Myocyte (in vitro differentiated cells): ENCODE measurements around the gene SLC16A8. TPM values are rescaled to one million over a fixed set of nuclear protein-coding genes. Genes with fewer than 3 reads are reported as not detected.

ENCODE experiments used
- DNase-seq: peaks from one replicate; pipeline ENCODE4 v3.0.0-alpha.2; 2012; ENCODE audit warnings: low read depth
- total RNA-seq: library from RNA; depleted of rRNA; stranded (reverse); fragments of >200 nt; gene quantifications from 2 replicates; pipeline ENCODE4 v1.2.3, GENCODE V29; 2014

The SLC16A8 gene
- total RNA-seq, 1 donor from 2014 or later = 0.56 TPM

DNA sequence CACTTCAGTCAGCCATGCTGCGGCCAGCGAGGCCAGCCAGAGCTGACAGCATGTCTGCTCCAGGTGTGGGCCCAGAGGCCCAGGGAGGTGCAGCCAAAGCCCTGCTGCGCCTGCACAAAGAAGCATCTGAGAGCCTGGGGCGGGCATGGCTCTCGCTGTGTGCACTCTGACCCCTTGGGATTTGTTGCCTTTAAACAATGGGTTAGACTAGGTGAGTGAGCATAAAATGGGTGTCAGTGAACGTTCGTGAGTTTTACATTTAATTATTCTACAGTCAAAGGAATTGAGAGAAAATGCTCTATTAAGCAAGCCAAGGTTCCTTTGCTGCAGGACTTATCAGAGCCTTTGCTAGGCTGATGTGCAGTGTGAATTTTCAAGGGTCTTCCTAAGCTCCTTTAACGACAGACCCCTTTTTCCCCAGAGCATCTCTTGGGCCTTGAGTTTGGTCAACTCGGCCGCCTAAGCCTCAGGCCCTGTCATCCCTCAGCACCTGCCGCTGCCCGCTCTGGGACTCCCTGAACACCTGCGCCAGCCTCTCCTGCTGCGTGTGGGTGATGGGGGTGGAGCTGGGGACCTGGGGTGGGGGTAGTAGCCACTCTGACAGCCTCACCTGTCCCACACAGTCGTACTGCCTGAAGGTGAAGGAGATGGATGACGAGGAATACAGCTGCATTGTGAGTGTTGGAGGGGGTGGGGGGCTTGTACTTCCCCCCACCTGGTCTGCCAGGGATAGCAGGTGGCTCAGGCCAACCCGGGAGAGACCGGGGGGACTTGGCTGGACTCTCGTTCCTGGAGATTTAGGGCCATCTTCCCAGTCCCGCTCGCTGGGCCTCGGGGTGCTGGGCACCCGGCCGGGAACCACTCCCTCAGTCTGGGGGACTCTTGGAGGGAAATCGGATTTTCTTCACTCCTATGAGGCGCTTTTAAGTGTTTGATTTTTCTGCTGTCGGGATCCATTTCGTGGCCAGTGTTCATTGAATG lies 10.5 kb downstream of the SLC16A8 start:
- no peak for DNase-seq

DNA sequence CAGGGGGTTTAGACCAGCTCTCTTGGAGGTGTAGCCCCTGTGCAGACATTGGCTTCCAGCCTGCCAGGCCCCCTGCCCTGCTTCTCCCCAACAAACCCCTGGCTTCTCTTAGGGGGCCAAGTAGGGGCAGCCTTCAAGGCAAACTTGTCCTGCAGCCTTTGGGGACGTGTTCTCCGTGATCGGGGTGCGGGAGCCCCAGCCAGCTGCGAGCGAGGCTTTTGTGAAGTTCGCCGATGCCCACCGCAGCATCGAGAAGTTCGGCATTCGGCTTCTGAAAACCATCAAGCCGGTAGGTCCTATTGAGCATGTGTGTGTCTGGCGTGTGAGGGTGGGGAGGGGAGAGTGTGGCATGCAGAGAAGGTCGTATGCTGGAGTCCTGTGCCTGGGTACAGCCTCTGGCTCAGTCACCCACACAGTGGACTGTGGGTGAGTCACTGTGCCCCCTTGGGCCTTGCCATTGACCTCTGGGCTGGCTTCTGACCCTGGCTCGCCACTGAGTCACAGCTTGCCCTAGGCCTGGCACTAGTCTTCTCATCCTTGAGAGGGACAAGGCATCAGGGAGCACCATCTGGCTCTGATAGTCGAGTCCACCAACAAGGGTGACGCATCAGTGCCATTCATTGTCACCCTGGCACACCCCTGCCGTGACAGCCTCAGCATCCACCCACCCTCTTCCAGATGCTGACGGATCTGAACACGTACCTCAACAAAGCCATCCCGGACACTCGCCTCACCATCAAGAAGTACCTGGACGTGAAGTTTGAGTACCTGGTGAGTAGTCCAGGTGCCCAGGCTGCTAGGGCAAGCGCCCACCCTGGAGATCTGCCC lies 11.4 kb downstream of the SLC16A8 start:
- no peak for DNase-seq

DNA sequence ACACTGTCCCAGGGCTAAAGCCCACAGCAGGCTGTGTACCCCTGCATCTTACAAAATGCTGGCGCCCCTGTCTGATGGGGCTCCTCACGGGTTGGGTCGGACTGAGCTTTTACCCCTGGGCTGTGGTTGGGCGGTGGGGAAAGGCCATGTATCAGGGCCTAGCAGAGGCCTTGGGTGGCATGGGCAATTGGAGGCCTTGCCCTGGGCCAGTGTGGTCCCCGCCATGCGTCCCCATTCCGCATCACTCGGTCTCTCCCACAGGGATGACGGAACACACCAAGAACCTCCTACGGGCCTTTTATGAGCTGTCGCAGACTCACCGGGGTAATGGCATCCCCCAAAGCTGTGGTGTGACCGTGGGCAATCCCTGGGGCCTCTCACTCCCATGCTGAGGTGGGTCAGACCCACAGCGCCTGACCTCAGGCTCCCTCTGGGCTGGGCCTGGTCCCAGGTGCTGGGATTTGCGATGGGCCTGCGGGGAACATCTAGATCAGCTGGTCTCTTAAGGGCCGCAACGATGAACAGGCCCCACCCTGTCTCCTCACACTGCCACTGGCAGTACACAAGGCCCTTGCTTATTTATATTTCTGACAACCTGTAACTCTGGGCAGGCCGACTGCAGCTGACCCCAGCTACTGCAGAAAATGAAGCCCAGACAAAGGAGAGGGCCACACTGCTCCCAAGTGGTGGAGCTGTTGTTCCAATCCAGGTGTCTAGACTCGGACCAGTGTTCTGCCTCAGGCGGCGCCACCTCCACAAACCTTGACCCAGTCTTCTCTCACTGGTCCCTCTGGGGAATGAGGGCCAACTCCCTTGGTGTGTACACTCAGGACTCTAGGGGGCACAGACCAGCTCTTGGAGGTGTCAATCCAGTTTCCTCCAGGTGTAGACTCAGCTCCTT lies 12.3 kb downstream of the SLC16A8 start:
- no peak for DNase-seq

DNA sequence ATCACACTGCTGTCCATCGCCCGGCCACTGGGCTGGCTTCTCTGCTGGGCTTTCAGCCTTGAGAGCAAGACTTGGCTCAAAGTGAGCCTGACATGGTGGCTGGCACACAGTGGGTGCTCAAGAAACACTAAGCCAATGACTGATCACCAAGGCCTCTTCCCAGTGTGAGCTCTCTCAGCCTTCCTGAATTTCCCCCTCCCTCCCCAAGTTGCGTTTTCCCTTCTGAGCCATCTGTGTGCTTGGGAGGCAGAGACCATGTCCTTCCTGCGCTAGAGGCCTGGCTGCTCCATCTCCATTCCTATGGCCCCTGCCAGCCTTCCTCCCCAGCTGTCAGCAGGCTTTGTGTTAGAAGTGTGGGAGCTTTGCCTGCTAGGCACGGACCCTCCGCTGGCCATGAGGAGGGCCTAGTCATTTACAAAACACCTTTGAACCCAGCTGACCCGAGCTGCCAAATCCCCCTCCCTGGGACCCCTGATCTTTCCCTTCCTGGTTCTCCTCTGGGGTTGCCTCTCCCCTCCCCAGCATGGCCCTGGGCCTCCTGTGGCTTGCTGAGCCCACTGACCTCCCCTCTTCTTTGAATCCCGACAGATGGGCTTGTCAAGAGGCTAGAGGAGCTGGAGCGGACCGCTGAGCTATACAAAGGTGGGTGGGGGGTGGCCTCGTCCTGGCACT lies 13.6 kb downstream of the SLC16A8 start:
- peak; percentile 10 for DNase-seq

DNA sequence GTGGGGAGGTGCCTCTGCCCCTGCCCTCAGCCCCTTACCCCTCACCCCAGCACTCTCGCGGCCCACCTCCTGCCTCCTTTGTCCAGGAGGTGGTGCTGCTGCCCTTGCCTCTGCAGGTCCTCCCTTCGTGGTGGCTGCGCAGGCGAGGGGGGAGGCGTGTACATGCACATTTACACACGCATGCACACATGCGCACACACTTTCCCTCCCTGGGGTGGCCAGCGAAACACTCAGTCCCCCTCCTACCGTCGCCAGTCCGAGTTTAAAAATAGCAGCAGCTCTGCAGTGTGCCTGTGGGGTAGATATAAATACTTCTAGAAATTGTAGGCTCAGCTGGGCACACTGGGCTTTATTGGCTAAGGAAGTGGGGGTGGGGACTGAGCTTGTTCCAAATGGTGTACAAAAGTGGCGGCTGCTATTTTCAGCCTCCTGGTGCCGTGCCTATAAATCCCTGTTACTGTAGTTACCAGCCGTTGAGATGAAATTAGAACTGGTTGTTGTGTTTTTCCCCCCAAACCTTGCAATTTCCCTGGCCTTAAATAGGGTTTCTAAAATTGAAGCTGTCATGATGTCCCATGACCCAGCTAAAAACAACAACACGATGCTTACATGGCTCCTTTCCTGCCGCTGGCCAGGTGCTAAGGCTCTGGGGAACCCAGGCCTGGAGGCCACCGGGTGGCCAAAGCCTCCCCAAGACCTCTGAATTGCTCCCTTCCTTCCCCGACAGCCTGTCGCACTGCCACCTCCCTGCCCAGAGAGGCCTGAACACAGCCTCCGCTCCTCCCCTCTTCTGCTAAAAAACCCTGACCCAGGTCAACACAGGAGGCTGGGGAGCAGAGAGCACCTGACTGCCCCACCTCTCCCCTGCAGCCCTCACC lies 14.4 kb downstream of the SLC16A8 start:
- DNase-seq = peak; percentile 92

DNA sequence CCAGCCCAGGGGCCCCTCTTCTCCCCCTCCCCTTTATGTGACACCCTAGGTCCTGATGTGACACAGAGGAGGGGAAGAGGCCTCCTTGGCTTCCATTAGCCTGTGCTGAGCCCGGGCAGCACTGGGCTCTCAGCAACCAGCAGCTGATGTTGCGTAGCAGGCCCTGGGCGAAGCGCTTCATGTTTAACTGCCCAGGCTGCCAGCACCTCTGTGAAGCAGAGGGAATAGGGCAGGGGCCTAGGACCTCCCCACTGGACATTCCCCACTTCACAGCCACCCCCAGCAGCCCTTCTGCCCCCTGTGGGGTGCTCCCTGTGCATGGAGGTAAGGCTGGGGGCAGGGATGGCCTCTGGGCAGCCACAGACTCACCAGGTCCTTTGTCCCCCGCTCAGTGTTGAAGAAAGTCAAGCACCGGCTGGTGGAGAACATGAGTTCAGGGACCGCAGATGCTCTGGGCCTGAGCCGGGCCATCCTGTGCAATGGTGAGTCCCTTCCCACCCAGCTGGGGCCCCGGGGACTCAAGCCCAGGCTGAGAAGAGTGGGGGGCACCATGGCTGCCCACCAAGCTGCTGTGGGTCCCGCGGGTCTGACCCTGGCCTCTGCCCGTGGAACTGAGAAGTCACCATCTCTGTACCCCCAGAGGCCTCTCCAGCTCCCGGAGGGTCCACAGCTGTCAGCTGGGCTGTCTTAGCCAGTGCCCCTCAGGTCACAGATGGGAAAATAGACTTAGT lies 15.2 kb downstream of the SLC16A8 start:
- no peak for DNase-seq

DNA sequence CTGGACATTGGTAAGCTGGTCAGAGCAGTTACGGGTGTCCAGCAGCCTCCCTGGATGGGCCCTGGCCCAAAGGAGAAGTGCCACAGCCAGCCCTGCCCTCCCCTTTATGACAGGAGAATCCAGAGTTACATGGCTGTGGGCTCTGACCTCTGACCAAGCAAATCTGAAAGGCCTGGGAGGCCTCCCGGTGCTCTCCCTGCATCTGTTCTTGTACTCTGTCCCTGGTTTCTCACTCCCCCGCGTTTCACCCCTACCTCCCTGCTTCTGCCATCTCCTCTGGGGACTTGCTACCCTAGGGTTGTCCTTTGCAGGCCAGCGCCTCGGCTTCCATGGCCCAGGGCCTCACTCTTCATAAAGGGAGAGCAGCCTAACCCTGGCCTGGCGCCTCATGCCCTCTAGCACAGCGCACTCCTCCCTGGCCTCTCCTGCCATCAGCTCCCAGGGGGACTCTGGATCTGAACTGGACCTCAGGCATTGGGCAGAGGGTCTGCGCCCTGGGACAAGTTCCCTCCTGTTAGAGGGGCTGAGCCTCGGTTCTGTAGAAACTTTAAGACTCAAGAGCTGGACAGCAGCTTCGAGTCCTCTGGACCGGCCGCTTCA lies 16.1 kb downstream of the SLC16A8 start:
- no peak for DNase-seq

DNA sequence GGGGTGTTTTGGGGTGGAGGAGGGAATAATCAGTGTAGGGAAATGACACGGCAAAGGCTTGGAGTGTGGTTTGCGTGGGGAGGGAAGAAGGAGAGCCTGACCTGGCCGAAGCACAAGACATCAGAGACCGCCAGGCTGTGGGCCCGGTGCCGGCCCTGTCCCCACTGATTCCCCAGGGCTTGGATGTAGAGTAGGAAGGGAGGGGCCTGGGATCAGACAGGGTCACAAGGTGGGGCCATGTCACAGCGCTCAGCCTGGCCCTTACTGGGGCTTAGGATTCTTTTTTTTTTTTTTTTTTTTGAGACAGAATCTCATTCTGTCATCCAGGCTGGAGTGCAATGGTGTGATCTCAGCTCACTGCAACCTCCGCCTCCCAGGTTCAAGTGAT lies 17.0 kb downstream of the SLC16A8 start:
- DNase-seq = no peak

DNA sequence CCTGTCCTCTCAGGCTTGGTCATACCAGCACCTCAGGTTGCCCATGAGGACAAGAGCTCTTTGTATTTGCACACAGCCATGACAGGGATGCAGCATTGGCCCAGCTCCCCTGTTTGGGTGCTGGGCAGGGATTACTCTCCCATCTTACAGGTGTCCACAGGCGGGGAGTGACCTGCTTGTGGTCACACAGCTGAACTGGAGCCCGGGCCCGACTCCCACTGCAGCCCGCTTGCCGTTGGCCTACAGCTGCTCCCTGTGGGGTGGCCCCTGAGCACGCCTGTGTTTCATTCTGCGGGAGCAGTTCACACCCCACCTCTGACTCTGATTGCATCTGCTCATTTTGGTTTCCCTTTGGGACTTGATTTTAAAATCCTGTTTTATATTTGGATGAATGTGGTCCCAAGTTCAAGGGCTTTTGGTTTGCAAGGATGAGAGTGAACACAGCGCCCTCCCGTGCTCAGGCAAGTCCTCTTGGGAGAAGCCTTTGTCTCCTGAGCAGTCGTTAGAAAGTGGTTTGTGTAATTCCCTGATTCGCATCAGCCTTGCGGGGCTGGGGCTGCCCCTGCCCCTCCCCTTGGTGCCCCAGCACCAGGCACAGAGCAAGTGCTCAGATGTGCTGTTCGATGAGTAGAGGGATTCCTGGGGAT lies 17.5 kb downstream of the SLC16A8 start:
- DNase-seq = peak; percentile 40

DNA sequence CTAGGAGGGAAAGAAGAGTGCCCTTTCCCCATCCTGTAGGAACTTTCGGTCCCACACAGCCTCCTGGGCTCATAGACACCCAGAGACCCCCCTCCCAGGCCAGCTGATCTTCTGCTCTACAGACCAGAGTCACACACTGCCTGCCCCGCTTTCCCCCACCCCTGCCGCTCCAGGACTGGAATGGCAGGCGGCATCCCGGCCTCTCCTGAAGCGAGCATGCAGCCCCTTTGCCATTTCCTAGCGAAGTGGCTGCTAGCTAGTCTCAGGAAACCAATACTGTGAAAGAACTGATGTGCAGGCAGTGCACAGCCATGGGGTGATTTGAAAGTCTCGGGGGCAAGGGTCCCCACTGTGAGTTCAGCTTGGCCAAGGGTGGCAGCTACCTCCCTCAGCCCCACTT lies 18.4 kb downstream of the SLC16A8 start:
- no peak for DNase-seq

DNA sequence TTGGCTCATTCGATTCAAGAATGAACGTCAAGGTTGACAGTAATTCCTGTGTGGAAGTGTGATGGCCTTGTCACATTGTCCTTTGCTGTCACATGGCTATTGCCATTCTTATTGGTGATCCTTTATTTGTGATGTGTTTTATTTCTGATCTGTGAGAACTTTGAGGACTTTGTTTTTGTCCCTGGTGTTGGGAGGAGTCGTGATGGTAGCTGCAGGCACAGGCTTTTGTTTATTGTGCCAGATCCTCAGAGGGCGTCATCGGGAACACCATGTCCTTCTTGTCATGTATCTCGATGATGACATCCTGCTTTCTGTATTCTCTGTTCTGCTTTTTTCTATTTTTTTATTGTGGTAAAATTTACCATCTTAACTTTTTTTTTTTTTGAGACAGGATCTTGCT lies 21.2 kb downstream of the SLC16A8 start:
- DNase-seq = no peak

DNA sequence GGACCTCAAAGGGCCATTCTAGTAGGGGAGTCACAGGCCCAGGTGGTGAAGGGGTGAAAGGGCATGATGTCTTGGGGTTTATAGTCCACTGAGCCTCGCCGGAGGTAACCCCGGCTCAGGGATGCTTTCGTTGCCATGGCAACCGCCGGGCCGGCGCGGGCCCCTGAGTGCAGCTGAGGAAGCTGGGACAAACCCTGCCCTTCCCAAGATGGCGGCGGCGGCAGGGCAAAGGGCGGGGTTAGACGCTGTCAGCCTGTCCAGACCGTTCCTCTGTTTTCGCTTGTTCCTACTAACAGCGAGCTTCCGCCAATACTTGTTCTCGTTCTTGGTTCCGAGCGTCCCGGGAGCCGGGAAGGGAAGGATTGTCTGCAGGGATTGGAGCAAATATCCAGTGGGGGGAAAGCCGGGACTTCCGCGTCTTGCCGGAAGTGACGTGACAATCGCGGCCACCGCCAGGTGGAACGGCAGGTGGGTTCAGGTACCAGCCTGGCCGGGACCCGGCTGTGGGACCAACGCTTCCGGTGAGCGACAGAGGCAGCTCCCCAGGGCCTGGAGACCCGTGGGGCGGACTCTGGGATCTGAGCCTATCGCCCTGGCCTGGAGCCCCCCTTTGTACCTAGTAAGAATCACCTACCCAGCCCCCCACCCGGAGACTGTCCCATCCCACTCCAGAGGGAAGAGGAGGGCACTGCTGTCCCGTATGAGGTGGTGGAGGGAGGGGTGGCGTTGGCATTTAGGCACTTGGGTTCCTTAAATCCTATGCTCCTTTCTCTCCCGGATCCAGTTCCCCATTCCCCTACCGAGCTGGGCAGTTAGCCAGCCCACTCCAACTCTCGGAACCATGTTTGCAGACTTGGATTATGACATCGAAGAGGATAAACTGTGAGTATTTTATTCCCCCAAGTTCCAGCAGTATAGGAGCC lies 26.8 kb downstream of the SLC16A8 start, which contains the start of gene PICK1:
PICK1 (plus strand) TSS at position 436 of the 923 bp plus-strand sequence; CDS start at position 842, 406 bp downstream.
- DNase-seq = peak; percentile 78

DNA sequence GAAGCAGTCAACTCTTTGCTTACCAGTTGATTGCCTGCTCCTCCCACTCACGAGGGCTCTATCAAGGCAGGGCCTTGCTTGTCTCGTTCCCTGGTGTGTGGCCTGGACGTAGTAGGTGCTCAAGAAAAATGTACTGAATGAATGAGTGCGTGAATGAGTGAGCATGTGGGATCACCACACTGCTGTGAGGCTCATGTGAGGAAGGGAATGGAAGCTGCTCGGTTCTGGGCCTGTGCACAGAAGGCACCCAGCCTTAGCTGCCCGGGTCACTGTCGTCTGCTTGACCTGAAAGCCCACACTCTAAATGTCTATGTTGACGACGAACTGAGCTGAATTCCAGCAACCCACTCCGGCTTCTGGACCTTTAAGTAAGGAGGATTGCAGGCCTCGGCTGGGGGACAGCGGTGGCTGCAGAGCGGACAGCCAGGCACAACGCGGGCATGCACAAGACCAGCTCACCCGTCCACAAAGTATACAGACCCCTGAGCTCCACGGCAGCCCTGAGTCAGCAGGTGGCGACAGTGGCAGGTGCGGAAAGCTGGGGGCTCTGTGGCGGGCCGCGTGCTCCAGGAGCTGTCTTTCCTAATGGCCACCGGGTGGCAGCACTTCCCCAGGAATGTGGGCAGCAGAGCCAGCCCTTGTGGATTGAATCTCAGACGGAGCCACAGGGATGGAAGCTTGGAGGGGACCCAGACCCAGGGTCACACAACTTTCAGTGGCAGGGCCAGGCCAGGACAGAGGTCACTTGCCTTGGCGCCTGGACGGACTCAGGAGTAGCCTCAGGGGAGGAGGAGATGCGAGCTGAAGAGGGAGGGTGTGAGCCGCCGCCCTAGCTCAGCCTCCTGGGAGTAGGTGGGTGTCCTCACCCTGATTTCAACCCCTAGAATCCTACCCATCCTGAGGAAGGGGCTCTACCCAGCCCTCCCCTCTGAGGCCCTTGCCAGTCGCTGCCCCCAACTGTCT lies 31.8 kb downstream of the SLC16A8 start:
- DNase-seq = peak; percentile 80

DNA sequence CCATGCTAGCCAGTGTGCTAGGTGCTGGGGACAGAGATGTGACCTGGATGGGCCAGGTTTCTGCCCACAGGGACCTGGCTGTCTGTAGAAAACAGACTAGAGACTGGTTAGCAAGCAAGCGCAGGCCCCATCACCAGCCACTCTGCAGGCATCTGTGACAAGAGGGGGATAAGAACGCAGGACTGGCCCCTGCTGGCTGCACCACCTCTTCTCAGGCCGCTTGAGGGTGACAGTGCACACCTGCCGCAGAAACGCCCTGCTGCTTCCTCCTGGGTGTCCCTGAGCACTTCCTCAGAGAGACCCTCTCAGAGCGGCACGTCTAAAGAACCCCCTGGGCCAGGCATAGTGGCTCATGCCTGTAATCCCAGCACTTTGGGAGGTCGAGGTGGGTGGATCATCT lies 32.7 kb downstream of the SLC16A8 start:
- DNase-seq = no peak

DNA sequence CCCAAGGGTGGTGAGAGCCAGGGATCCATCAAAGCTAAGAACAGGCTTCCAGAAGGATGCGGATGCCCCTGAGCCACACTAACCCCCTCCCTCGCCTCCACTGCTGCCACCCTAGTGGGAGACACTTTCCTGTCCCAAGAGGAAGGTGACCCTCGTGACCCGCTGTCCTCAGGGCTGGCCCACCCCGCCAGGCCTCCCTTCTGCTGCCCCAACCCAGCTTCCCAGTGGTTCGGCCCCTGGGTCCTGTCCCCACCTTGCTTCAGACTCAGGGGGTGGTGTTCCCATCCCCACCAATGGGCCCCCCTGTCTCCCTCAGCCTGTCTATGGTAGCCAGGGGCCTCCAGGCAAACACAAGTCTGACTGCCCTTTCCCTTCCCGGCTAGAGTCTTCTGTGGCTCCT lies 33.3 kb downstream of the SLC16A8 start:
- DNase-seq = no peak
